ENCODE measurements around the gene RNH1. TPM values are rescaled to one million over a fixed set of nuclear protein-coding genes. Genes with fewer than 3 reads are reported as not detected.

RNH1 gene
- total RNA-seq, 1 donor from 2014 or later = 163 TPM

GRCh38 chr11:460331-461199 is 46.5 kb downstream of the RNH1 start:
- TF ChIP-seq CTCF (conservative IDR thresholded peaks at IDR 0.05; ENCODE audit: low read depth, low read length) = no peak
- no peak for DNase-seq (ENCODE audit: low read depth)
- H3K4me3 ChIP-seq (ENCODE audit: low read depth, low read length) = no peak overlapping the region

GRCh38 chr11:459511-460220 is 47.4 kb downstream of the RNH1 start:
- TF ChIP-seq CTCF (conservative IDR thresholded peaks at IDR 0.05; ENCODE audit: low read depth, low read length) = no peak
- no peak for DNase-seq (ENCODE audit: low read depth)
- H3K4me3 ChIP-seq (ENCODE audit: low read depth, low read length) = no peak overlapping the region

GRCh38 chr11:457111-457760 is 49.8 kb downstream of the RNH1 start:
- no peak for TF ChIP-seq CTCF (conservative IDR thresholded peaks at IDR 0.05; ENCODE audit: low read depth, low read length)
- no peak for DNase-seq (ENCODE audit: low read depth)

GRCh38 chr11:456533-456932 is 50.5 kb downstream of the RNH1 start:
- no peak overlapping the region for H3K4me3 ChIP-seq (ENCODE audit: low read depth, low read length)
- no peak for TF ChIP-seq CTCF (conservative IDR thresholded peaks at IDR 0.05; ENCODE audit: low read depth, low read length)
- DNase-seq (ENCODE audit: low read depth) = no peak

More at GRCh38 chr11:457111-457760, 49.8 kb downstream of the RNH1 start:
- no peak overlapping the region for H3K4me3 ChIP-seq (ENCODE audit: low read depth, low read length)

GRCh38 chr11:455566-456147 is 51.4 kb downstream of the RNH1 start:
- H3K4me3 ChIP-seq (ENCODE audit: low read depth, low read length) = no peak overlapping the region
- DNase-seq (ENCODE audit: low read depth) = no peak
- no peak for TF ChIP-seq CTCF (conservative IDR thresholded peaks at IDR 0.05; ENCODE audit: low read depth, low read length)

- no peak for TF ChIP-seq CTCF (conservative IDR thresholded peaks at IDR 0.05; ENCODE audit: low read depth, low read length)
- H3K4me3 ChIP-seq (ENCODE audit: low read depth, low read length) = no peak overlapping the region
- DNase-seq (ENCODE audit: low read depth) = no peak
Observed at GRCh38 chr11:454801-455565, 52.1 kb downstream of the RNH1 start.

Measured in epithelial cell of proximal tubule (primary cell).